Esophagus squamous epithelium (tissue), 4 donors: Measurements from ENCODE around the gene SEC14L6.

Experiments
- CTCF ChIP-seq, 6 experiments: fragments of 450-650 bp in 4 of 6; fragments of 200-600 bp in 2 of 6; sonication (generic) in 2 of 6; IDR thresholded peaks; one replicate each; pipeline ENCODE4 v1.5.1; 2016 to 2019; ENCODE audit warnings: antibody characterized with exemption in 6 of 6, mild to moderate bottlenecking in 4 of 6, moderate library complexity in 4 of 6
- POLR2A ChIP-seq, 4 donors: fragments of 450-650 bp; IDR thresholded peaks; one replicate each; pipeline ENCODE4 v1.6.1; 2017; ENCODE audit warnings: antibody characterized with exemption in 4 of 4, mild to moderate bottlenecking in 4 of 4, moderate library complexity in 3 of 4

GRCh38 chr22:30492144-30492543, 54.4 kb downstream of the SEC14L6 start:
- TF ChIP-seq CTCF (IDR thresholded peaks at IDR 0.05) = no peak
- no peak for TF ChIP-seq POLR2A (IDR thresholded peaks at IDR 0.05)
